Measurements from ENCODE around the gene EPHX1.

The EPHX1 gene

DNA sequence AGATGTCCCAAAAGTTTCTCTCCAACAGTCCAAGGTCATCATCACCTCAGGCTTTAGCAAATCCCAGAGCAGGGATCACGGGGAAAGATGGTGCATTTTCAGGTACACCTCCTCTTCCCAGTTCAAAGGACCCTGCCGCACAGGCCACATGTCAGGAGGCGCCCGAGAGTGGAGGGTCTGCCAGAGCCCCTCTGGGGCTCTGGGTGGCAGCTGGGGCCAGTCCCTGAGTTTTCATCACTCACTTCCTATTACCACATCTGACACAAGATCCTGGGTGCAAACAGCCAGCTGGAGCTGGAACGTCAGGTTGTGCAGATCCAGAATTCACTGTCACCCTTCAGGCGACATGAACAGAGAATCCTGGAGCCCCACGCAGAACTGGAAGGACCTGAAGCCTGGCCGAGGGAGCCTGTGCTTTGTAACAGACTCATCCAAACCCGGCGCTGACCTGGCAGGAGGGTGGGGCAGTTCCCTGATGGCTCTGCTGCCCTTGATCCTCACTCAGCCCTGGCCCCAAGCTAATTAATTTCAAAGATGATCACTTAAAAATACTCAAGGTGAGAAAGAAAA lies 63.4 kb downstream of the EPHX1 start:
- H3K4me3 ChIP-seq (ENCODE audit: low read length): no peak overlapping the region
- no peaks in the 10 kb centered on the region for H3F3A ChIP-seq (ENCODE audit: control insufficient read depth, insufficient read depth)
- TF ChIP-seq, protein P1, sequence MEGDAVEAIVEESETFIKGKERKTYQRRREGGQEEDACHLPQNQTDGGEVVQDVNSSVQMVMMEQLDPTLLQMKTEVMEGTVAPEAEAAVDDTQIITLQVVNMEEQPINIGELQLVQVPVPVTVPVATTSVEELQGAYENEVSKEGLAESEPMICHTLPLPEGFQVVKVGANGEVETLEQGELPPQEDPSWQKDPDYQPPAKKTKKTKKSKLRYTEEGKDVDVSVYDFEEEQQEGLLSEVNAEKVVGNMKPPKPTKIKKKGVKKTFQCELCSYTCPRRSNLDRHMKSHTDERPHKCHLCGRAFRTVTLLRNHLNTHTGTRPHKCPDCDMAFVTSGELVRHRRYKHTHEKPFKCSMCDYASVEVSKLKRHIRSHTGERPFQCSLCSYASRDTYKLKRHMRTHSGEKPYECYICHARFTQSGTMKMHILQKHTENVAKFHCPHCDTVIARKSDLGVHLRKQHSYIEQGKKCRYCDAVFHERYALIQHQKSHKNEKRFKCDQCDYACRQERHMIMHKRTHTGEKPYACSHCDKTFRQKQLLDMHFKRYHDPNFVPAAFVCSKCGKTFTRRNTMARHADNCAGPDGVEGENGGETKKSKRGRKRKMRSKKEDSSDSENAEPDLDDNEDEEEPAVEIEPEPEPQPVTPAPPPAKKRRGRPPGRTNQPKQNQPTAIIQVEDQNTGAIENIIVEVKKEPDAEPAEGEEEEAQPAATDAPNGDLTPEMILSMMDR (IDR thresholded peaks at IDR 0.05; ENCODE audit: low read depth, low read length, poor library complexity, severe bottlenecking): no peak
- no peak for TF ChIP-seq EZH2phosphoT487 (IDR thresholded peaks at IDR 0.05; ENCODE audit: borderline replicate concordance, low read length)
- H3K79me2 ChIP-seq (ENCODE audit: control insufficient read depth, low read length): no peaks in the 10 kb centered on the region
- H4K20me1 ChIP-seq (ENCODE audit: control insufficient read depth, insufficient read depth, low read depth, low read length): no peaks in the 10 kb centered on the region
- H3K36me3 ChIP-seq (ENCODE audit: control insufficient read depth, low read length): no peaks in the 10 kb centered on the region
- H3K9me2 ChIP-seq (replicated peaks; ENCODE audit: control insufficient read depth, low read length): no peaks in the 10 kb centered on the region
- no peak overlapping the region for H3K4me2 ChIP-seq (ENCODE audit: low read length)
- no peaks in the 10 kb centered on the region for H3K4me1 ChIP-seq (ENCODE audit: control insufficient read depth, low read length)
- H3K27ac ChIP-seq (ENCODE audit: low read depth, low read length): no peak overlapping the region
- peaks cover 4% of the 10 kb centered on the region; the same call in 1 of the 2 replicates for H3K27me3 ChIP-seq (ENCODE audit: control insufficient read depth, low read length)
- H3K9me3 ChIP-seq (ENCODE audit: control insufficient read depth, insufficient read depth, low read length): no peaks in the 10 kb centered on the region

DNA sequence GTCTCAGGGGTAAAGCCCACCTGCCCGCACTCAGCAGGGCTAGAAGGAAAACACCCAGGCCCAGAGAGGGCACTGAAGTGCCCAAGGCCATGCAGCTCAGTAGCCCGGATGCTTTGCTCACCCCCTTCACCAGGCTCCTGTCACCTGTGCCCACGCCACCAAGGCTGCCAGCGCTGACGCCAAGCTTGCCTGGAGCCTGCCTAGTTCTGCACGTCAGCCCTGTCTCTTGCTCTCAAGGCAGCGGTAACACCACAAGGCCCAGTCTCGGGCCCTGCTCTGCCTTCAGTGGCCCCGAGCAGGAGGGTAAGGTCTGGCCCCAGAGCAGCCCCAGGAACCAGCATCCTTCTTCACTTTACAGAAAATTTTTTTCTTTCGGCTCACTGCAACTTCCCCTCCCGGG lies 64.5 kb downstream of the EPHX1 start:
- Histone ChIP-seq H4K20me1 (ENCODE audit: control insufficient read depth, insufficient read depth, low read depth, low read length) (no peaks in the 10 kb centered on the region), H3K9me3 (ENCODE audit: control insufficient read depth, insufficient read depth, low read length) (no peaks in the 10 kb centered on the region), H3K4me3 (ENCODE audit: low read length) (no peak overlapping the region), H3K9me2 (replicated peaks; ENCODE audit: control insufficient read depth, low read length) (no peaks in the 10 kb centered on the region), H3K79me2 (ENCODE audit: control insufficient read depth, low read length) (no peaks in the 10 kb centered on the region), H3F3A (ENCODE audit: control insufficient read depth, insufficient read depth) (no peaks in the 10 kb centered on the region), H3K36me3 (ENCODE audit: control insufficient read depth, low read length) (no peaks in the 10 kb centered on the region), H3K4me1 (ENCODE audit: control insufficient read depth, low read length) (no peaks in the 10 kb centered on the region), H3K4me2 (ENCODE audit: low read length) (no peak overlapping the region), H3K27ac (ENCODE audit: low read depth, low read length) (no peak overlapping the region), H3K27me3 (ENCODE audit: control insufficient read depth, low read length) (peaks cover 4% of the 10 kb centered on the region; the same call in 1 of the 2 replicates)
- TF ChIP-seq, protein P1 (IDR thresholded peaks at IDR 0.05; ENCODE audit: low read depth, low read length, poor library complexity, severe bottlenecking): no peak
- TF ChIP-seq EZH2phosphoT487 (IDR thresholded peaks at IDR 0.05; ENCODE audit: borderline replicate concordance, low read length): no peak

DNA sequence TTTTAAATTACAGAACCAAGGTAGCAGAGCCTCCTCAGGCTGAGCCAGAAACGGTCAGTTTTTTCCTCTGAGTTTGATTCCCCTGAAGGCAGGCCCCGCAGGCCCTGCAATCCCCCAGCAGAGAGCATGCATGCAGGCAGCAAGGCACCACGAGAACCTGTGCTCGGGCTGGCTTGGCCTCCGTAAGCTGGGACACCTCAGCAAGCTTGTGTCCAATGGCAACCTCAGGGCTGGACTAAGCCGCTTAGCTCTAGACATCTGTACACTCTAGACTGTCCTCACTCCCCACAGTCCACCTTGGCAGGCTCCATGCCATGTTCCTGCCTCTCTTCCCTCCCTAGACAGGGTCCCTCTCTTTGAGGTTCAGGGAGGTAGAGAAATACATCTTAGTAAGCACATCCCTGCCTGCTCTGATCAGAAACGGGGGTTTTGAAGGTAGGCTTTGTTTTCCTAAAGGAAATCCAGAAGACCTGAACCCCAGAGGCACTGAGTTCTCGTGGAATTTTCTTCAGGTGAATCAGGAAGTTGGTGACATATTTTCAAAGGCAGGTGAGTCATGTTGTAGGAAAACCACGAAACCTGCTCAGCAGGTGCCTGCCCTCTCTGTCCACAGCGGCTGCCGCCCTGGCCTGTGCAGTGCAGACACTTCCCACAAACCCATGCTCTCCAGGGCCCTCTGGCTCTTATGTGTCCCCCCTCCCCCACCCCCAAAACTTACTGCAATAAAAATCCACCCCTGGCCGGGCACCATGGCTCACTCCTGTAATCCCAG lies 65.3 kb downstream of the EPHX1 start:
- Histone ChIP-seq H3K4me2 (ENCODE audit: low read length) (no peak overlapping the region), H3K4me1 (ENCODE audit: control insufficient read depth, low read length) (no peaks in the 10 kb centered on the region), H3K27ac (ENCODE audit: low read depth, low read length) (no peak overlapping the region), H3K79me2 (ENCODE audit: control insufficient read depth, low read length) (no peaks in the 10 kb centered on the region), H3K4me3 (ENCODE audit: low read length) (no peak overlapping the region), H4K20me1 (ENCODE audit: control insufficient read depth, insufficient read depth, low read depth, low read length) (no peaks in the 10 kb centered on the region), H3K36me3 (ENCODE audit: control insufficient read depth, low read length) (no peaks in the 10 kb centered on the region), H3K27me3 (ENCODE audit: control insufficient read depth, low read length) (peaks cover 8% of the 10 kb centered on the region; the same call in 1 of the 2 replicates), H3F3A (ENCODE audit: control insufficient read depth, insufficient read depth) (no peaks in the 10 kb centered on the region), H3K9me2 (replicated peaks; ENCODE audit: control insufficient read depth, low read length) (no peaks in the 10 kb centered on the region), H3K9me3 (ENCODE audit: control insufficient read depth, insufficient read depth, low read length) (no peaks in the 10 kb centered on the region)
- no peak for TF ChIP-seq EZH2phosphoT487 (IDR thresholded peaks at IDR 0.05; ENCODE audit: borderline replicate concordance, low read length)

DNA sequence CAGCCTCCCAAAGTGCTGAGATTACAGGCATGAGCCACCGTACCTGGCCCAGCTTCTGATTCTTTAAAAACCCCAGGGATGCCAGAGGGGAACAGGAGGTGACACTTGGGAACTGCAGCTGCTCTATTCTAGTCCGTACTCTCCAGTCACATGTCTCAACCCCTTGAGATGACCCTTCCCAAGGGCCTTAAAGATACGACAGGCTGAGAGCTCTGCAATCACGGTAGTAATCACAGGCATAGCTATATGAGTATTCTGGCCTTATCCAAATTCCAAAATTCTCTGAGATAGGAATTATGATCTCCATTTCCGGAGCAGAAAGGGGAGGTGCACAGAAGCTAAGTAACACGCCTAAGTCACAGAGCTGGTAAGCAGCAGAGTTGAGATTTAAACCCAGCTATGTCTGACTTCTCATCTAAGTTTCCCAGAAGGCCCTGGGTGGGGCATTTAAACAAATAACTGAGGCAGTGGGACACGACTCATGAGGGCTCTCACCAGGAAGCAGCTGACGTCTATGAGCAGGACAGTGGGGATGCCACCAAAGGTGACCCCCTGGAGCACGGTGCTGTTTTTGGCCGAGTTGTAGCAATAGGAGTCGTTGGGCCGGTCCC lies 67.1 kb downstream of the EPHX1 start:
- Histone ChIP-seq H3K27me3 (ENCODE audit: control insufficient read depth, low read length) (peaks cover 26% of the 10 kb centered on the region), H3K9me2 (replicated peaks; ENCODE audit: control insufficient read depth, low read length) (no peaks in the 10 kb centered on the region), H3K4me2 (ENCODE audit: low read length) (no peak overlapping the region), H3F3A (ENCODE audit: control insufficient read depth, insufficient read depth) (no peaks in the 10 kb centered on the region), H3K79me2 (ENCODE audit: control insufficient read depth, low read length) (no peaks in the 10 kb centered on the region), H3K27ac (ENCODE audit: low read depth, low read length) (no peak overlapping the region), H3K4me3 (ENCODE audit: low read length) (no peak overlapping the region), H3K4me1 (ENCODE audit: control insufficient read depth, low read length) (peaks cover 9% of the 10 kb centered on the region), H3K36me3 (ENCODE audit: control insufficient read depth, low read length) (no peaks in the 10 kb centered on the region), H3K9me3 (ENCODE audit: control insufficient read depth, insufficient read depth, low read length) (no peaks in the 10 kb centered on the region), H4K20me1 (ENCODE audit: control insufficient read depth, insufficient read depth, low read depth, low read length) (no peaks in the 10 kb centered on the region)
- TF ChIP-seq, protein P1 (IDR thresholded peaks at IDR 0.05; ENCODE audit: low read depth, low read length, poor library complexity, severe bottlenecking): no peak
- no peak for TF ChIP-seq EZH2phosphoT487 (IDR thresholded peaks at IDR 0.05; ENCODE audit: borderline replicate concordance, low read length)

Measured in DOHH2 (cell line).